HG03378 (cell line): ENCODE measurements around the gene NPIPA1.
"Not testable (repeated sequence)": the region's sequence is repeated elsewhere in the genome, so short reads cannot be mapped to it uniquely, and the experiment has no call there.

Source experiments
- ATAC-seq: cut with Tn5 transposase; IDR thresholded peaks from one replicate; pipeline ENCODE4 v1.9.1; 2021; ENCODE audit warnings: mild to moderate bottlenecking, moderate library complexity; ENCODE audit not compliant: unreplicated experiment

Gene NPIPA1

GRCh38 chr16:14976971-14977736, 39.9 kb downstream of the NPIPA1 start:
- not testable (repeated sequence) for ATAC-seq

- ATAC-seq: not testable (repeated sequence)
These were observed 41.0 kb downstream of the NPIPA1 start for GRCh38 chr16:14978281-14978680.

GRCh38 chr16:14978908-14979307, 41.7 kb downstream of the NPIPA1 start:
- not testable (repeated sequence) for ATAC-seq

- not testable (repeated sequence) for ATAC-seq
These were observed 44.0 kb downstream of the NPIPA1 start for GRCh38 chr16:14981234-14981633.

GRCh38 chr16:14982521-14982920, 45.3 kb downstream of the NPIPA1 start:
- ATAC-seq: not testable (repeated sequence)

- not testable (repeated sequence) for ATAC-seq
These were observed 50.8 kb downstream of the NPIPA1 start for GRCh38 chr16:14988092-14988491.

GRCh38 chr16:14988661-14989191, 51.5 kb downstream of the NPIPA1 start:
- ATAC-seq: not testable (repeated sequence)

- not testable (repeated sequence) for ATAC-seq
These were observed 52.3 kb downstream of the NPIPA1 start for GRCh38 chr16:14989291-14990281.

- ATAC-seq: not testable (repeated sequence)
These were observed 56.3 kb downstream of the NPIPA1 start for GRCh38 chr16:14993277-14994151.

GRCh38 chr16:14996702-14997101, 59.5 kb downstream of the NPIPA1 start:
- ATAC-seq: not testable (repeated sequence)

GRCh38 chr16:14998300-14998699, 61.1 kb downstream of the NPIPA1 start:
- ATAC-seq: not testable (repeated sequence)

- not testable (repeated sequence) for ATAC-seq
These were observed 62.6 kb downstream of the NPIPA1 start for GRCh38 chr16:14999845-15000244.
